Kidney (tissue), 14 donors: ENCODE measurements around the gene APCDD1. TPM values are rescaled to one million over a fixed set of nuclear protein-coding genes. Genes with fewer than 3 reads are reported as not detected.

Experiments
- DNase-seq, 5 donors: peaks; one replicate each; pipeline ENCODE4 v3.0.0-alpha.2; 2013 to 2020
- FAIRE-seq: peaks from 2 replicates; lab custom pipeline; 2012; peaks lifted over from hg19 to GRCh38; lab: Jason Lieb, UNC
- H3K27ac ChIP-seq, 2 donors: one replicate each; pipeline ENCODE4 v1.7.0; 2013; ENCODE audit warnings: low read depth in 2 of 2, low read length in 2 of 2, inconsistent platforms in 1 of 2
- H3K27me3 ChIP-seq: one replicate; pipeline ENCODE4 v1.7.1; 2013; ENCODE audit warnings: low read length, inconsistent platforms; ENCODE audit not compliant: control insufficient read depth, insufficient read depth
- H3K36me3 ChIP-seq, 3 donors: one replicate each; pipeline versions ENCODE4 v1.7.0 to v1.7.1; 2013; ENCODE audit warnings: low read length in 3 of 3, control low read depth in 1 of 3, inconsistent platforms in 1 of 3; ENCODE audit not compliant: insufficient read depth in 3 of 3, control insufficient read depth in 2 of 3
- H3K4me1 ChIP-seq, 3 donors: one replicate each; pipeline versions ENCODE4 v1.7.0 to v1.7.1; 2013; ENCODE audit warnings: low read length in 3 of 3, inconsistent platforms in 1 of 3, low read depth in 1 of 3; ENCODE audit not compliant: control insufficient read depth in 2 of 3, insufficient read depth in 2 of 3
- H3K4me3 ChIP-seq, 3 donors: one replicate each; pipeline versions ENCODE4 v1.7.0 to v1.8.1; 2013; ENCODE audit warnings: low read length in 3 of 3, control low read depth in 1 of 3, inconsistent platforms in 1 of 3
- H3K9ac ChIP-seq, 3 donors: one replicate each; pipeline versions ENCODE4 v1.7.0 to v1.7.1; 2013; ENCODE audit warnings: low read length in 3 of 3, control low read depth in 1 of 3, inconsistent platforms in 1 of 3
- H3K9me3 ChIP-seq, 3 donors: one replicate each; pipeline versions ENCODE4 v1.7.0 to v1.7.1; 2013; ENCODE audit warnings: low read length in 3 of 3, control low read depth in 1 of 3, inconsistent platforms in 1 of 3; ENCODE audit not compliant: control insufficient read depth in 2 of 3, insufficient read depth in 1 of 3
- intact Hi-C: fragments of 100-400 bp; cut with DNase I; formaldehyde crosslinking; loops from one replicate; pipeline ENCODE4 v1.11.1; 2022
- polyA plus RNA-seq: library from polyadenylated mRNA; stranded (reverse); fragments of 350-450 nt; fragmentation: Illumina TruSeq; extraction: RNeasy Lipid Tissue Mini Kit (QIAGEN cat#74804); gene quantifications from one replicate; pipeline ENCODE4 v1.2.3, GENCODE V29; 2014; ENCODE audit warnings: low read depth, low replicate concordance; ENCODE audit not compliant: insufficient read depth
- total RNA-seq: library from RNA; stranded (reverse); fragmentation: NEBNext Ultra II Directional; extraction: Animal tissue kit (Norgen Biotek cat#: 25700); gene quantifications from one replicate; pipeline ENCODE4 v1.2.1, GENCODE V29; 2021
- TF ChIP-seq, protein P1 (sequence below): IDR thresholded peaks from 3 replicates; pipeline ENCODE4 v1.5.1; 2012; ENCODE audit warnings: mild to moderate bottlenecking, moderate library complexity, borderline replicate concordance; ENCODE audit not compliant: insufficient read depth; ENCODE audit errors: extremely low read depth
- donor health status: control.
- donor health status: control.
- donor health status: control.
- donor health status: control.
- donor health status: control.
- donor health status: DM: yes; HTN: yes; CAD: no.
- donor health status: Normal renal cell carcinoma (clear cell type).

APCDD1 gene
- total and polyA plus RNA-seq, 2 donors from 2014 or later: 2.8 to 22.9 TPM

DNA sequence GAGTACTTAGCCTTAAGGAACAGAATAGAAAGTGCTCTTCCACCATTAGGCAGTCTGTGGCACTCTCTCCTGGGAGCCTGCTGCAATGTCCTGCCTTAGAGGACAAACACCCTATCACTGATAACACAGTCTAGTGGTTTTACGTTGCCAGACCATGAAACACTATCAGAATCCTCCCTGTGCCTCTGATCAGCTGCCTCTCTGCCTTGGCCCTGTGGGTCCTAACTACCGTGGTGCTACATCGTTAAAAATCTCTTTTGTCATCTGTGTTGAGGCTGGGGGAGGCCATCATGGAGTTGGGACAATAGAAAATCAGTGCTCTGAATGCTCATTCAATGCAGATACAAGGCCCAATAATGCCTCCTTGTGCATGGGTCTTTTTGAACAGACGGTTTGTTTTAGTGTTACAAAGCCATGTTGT is 11.9 kb upstream of the APCDD1 start:
- no peak overlapping the region for H3K4me3 ChIP-seq
- no peak overlapping the region for H3K9ac ChIP-seq
- no peaks in the 10 kb centered on the region for H3K4me1 ChIP-seq
- no peak for FAIRE-seq
- H3K9me3 ChIP-seq: no peaks in the 10 kb centered on the region
- DNase-seq: no peak
- intact Hi-C loops: no loop called here
- TF ChIP-seq, protein P1, sequence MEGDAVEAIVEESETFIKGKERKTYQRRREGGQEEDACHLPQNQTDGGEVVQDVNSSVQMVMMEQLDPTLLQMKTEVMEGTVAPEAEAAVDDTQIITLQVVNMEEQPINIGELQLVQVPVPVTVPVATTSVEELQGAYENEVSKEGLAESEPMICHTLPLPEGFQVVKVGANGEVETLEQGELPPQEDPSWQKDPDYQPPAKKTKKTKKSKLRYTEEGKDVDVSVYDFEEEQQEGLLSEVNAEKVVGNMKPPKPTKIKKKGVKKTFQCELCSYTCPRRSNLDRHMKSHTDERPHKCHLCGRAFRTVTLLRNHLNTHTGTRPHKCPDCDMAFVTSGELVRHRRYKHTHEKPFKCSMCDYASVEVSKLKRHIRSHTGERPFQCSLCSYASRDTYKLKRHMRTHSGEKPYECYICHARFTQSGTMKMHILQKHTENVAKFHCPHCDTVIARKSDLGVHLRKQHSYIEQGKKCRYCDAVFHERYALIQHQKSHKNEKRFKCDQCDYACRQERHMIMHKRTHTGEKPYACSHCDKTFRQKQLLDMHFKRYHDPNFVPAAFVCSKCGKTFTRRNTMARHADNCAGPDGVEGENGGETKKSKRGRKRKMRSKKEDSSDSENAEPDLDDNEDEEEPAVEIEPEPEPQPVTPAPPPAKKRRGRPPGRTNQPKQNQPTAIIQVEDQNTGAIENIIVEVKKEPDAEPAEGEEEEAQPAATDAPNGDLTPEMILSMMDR: no peak
- no peaks in the 10 kb centered on the region for H3K36me3 ChIP-seq
- H3K27me3 ChIP-seq: no peaks in the 10 kb centered on the region
- no peak overlapping the region for H3K27ac ChIP-seq

DNA sequence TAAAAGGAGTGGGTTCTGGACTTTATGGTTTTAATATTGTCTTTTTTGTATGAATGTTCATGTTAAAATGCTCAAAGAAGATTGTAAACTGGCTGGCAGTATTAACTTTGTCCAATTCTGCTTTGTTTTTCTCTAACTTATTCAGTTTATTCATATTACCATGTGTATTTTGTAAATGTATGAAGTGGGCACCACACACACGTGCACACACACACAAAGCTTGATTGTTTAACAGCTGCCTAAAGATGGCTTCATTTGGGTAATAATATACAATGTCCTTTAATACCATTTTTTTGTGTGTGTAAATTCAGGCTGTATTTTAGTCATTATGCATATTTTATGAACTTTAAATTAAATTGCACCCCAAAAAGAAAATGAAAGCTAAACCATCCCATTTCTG is 11.4 kb upstream of the APCDD1 start:
- no peak for FAIRE-seq
- no peaks in the 10 kb centered on the region for H3K4me1 ChIP-seq
- intact Hi-C loops: no loop called here

DNA sequence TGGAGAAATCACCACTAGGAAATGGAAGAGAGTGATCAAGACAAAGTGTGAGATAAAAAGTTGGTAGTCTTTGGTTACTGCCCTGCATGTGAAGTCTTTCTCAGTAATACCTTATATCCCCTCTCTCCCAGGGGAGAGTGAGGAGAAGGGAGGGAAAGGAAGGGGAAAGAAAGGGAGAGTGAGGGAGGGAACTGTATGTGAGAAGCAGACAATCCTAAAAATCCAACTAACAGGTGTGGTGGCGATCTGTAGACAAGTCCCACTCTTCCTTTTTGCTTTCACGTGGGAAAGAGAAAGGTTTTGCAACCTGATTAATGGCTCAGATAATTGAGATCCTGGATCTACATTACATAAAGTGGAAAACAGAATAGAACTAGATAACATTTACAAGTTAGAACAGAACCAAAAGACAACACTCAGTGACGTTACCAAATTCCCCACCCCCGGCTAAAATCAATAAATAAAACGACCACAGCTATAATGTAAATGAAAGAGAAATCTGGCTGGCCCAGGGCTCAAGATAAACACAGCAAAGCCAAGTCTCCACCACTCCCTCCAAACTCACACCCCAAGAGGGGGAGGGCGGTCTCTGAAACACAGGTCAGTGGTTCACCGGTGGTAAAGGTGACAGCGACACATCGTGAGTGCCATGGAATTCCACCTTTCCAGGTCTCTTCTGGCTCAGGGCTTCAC is 10.0 kb upstream of the APCDD1 start:
- DNase-seq: peak in 1 of 5 donors; percentile 38

More for the DNA sequence above, 11.4 kb upstream of the APCDD1 start:
- no peaks in the 10 kb centered on the region for H3K27me3 ChIP-seq
- no peak overlapping the region for H3K27ac ChIP-seq
- no peak overlapping the region for H3K4me3 ChIP-seq
- DNase-seq: no peak
- H3K9ac ChIP-seq: no peak overlapping the region
- no peaks in the 10 kb centered on the region for H3K9me3 ChIP-seq
- TF ChIP-seq, protein P1: no peak
- no peaks in the 10 kb centered on the region for H3K36me3 ChIP-seq

More for the DNA sequence above, 10.0 kb upstream of the APCDD1 start:
- no peak overlapping the region for H3K4me3 ChIP-seq
- TF ChIP-seq, protein P1: no peak
- H3K9ac ChIP-seq: no peak overlapping the region
- H3K27me3 ChIP-seq: no peaks in the 10 kb centered on the region
- intact Hi-C loops: no loop called here
- no peaks in the 10 kb centered on the region for H3K9me3 ChIP-seq
- no peaks in the 10 kb centered on the region for H3K36me3 ChIP-seq
- no peaks in the 10 kb centered on the region for H3K4me1 ChIP-seq
- FAIRE-seq: no peak
- H3K27ac ChIP-seq: no peak overlapping the region
